ENCODE results near the gene OTOG. TPM values are rescaled to one million over a fixed set of nuclear protein-coding genes. Genes with fewer than 3 reads are reported as not detected.

OTOG gene
- total RNA-seq, 1 experiment from 2014 or later, result not detected

DNA sequence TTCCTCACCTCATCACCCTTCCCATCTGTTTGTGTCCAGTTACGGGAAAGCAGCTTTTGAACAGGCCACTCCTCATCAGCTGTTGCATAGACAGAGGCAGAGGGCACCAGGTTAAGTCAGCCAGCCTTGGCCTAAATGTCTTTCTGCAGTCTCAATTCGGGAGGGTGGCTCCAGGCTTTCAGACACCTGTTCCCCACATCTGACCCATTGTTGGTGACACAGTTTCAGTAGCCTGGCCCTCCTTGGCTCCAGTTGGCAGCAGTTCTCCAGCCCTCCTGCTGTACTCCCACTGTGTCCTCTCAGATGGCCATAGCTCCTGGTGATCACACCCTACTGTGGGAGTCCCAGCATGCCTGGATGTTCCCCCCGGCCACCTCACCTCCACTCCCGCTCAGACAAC, 101.5 kb downstream of the OTOG start:
- H2AFZ ChIP-seq, result no peak overlapping the region
- H4K20me1 ChIP-seq (ENCODE audit: insufficient read depth), result no peaks in the 10 kb centered on the region
- TF ChIP-seq EZH2 (IDR thresholded peaks at IDR 0.05; ENCODE audit: low read depth), result no peak
- TF ChIP-seq, protein P1, sequence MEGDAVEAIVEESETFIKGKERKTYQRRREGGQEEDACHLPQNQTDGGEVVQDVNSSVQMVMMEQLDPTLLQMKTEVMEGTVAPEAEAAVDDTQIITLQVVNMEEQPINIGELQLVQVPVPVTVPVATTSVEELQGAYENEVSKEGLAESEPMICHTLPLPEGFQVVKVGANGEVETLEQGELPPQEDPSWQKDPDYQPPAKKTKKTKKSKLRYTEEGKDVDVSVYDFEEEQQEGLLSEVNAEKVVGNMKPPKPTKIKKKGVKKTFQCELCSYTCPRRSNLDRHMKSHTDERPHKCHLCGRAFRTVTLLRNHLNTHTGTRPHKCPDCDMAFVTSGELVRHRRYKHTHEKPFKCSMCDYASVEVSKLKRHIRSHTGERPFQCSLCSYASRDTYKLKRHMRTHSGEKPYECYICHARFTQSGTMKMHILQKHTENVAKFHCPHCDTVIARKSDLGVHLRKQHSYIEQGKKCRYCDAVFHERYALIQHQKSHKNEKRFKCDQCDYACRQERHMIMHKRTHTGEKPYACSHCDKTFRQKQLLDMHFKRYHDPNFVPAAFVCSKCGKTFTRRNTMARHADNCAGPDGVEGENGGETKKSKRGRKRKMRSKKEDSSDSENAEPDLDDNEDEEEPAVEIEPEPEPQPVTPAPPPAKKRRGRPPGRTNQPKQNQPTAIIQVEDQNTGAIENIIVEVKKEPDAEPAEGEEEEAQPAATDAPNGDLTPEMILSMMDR (conservative IDR thresholded peaks at IDR 0.05), result no peak
- intact Hi-C loops (cut with micrococcal nuclease; ENCODE audit: unreplicated experiment), result no loop called here
- H3K4me2 ChIP-seq, result no peak overlapping the region
- H3K4me3 ChIP-seq, result no peak overlapping the region
- H3K27me3 ChIP-seq (ENCODE audit: insufficient read depth, low read depth), result peaks cover 76% of the 10 kb centered on the region
- no peaks in the 10 kb centered on the region for H3K36me3 ChIP-seq (ENCODE audit: low read depth)
- no peaks in the 10 kb centered on the region for H3F3A ChIP-seq (ENCODE audit: insufficient read depth, low read depth)
- CTCF ChIA-PET, result no interaction called here
- H3K4me1 ChIP-seq (replicated peaks; ENCODE audit: insufficient read depth), result no peaks in the 10 kb centered on the region
- no TSS peak for BruUV-seq (replicated peaks)
- DNase-seq, result no peak
- no peak overlapping the region for H3K27ac ChIP-seq
- no peaks in the 10 kb centered on the region for H3K9me3 ChIP-seq (ENCODE audit: insufficient read depth, low read depth)
- no peaks in the 10 kb centered on the region for H3K79me2 ChIP-seq (ENCODE audit: low read depth)
- H3K9me2 ChIP-seq (ENCODE audit: insufficient read depth), result no peaks in the 10 kb centered on the region
- POLR2A ChIA-PET (ENCODE audit: unreplicated experiment), result no interaction called here

DNA sequence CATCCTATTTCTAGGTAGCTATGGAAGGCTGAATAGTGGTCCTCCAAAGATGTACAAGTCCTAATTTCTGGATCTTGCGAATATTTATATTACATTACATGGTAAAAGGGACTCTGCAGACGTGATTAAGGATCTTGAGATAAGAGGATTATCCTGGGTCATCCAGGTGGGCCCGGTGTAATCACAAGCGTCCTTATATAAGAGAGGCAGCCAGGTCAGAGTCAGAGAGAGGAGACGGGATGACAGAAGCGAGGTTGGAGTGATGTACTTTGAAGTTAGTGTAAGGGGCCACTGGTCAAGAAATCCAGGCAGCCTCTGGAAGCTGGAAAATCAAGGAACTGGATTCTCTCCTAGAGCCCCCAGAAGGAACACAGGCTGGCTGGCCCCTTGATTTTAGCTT, 102.2 kb downstream of the OTOG start:
- Histone ChIP-seq H3K4me1 (replicated peaks; ENCODE audit: insufficient read depth) (no peaks in the 10 kb centered on the region), H3K9me2 (ENCODE audit: insufficient read depth) (no peaks in the 10 kb centered on the region), H3K27ac (no peak overlapping the region), H3F3A (ENCODE audit: insufficient read depth, low read depth) (no peaks in the 10 kb centered on the region), H3K4me2 (no peak overlapping the region), H4K20me1 (ENCODE audit: insufficient read depth) (no peaks in the 10 kb centered on the region), H3K9me3 (ENCODE audit: insufficient read depth, low read depth) (no peaks in the 10 kb centered on the region), H3K4me3 (no peak overlapping the region), H2AFZ (no peak overlapping the region), H3K36me3 (ENCODE audit: low read depth) (no peaks in the 10 kb centered on the region), H3K27me3 (ENCODE audit: insufficient read depth, low read depth) (peaks cover 69% of the 10 kb centered on the region), H3K79me2 (ENCODE audit: low read depth) (no peaks in the 10 kb centered on the region)
- no peak for TF ChIP-seq EZH2 (IDR thresholded peaks at IDR 0.05; ENCODE audit: low read depth)
- TF ChIP-seq, protein P1 (conservative IDR thresholded peaks at IDR 0.05), result no peak
- no TSS peak for BruUV-seq (replicated peaks)
- ChIA-PET POLR2A (ENCODE audit: unreplicated experiment) (no interaction called here), CTCF (no interaction called here)
- intact Hi-C loops (cut with micrococcal nuclease; ENCODE audit: unreplicated experiment), result no loop called here
- no peak for DNase-seq

DNA sequence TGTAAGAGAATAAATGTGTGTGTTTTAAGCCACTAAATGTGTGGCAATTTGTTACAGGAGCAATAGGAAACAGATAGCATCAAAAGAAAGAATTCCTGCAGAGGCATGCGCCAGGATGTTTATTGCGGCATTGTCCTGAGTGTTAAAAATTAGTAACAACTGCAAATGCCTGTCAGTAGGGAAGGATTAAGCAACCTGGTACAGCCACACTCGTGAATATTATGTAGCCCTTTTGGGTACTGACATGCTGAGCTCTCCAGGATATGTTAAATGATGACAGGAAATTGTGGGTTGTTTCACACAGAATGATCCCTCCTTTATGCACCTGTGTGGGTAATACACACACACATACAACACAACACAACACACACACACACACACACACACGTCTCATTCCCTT, 102.6 kb downstream of the OTOG start:
- Histone ChIP-seq H4K20me1 (ENCODE audit: insufficient read depth) (no peaks in the 10 kb centered on the region), H3K36me3 (ENCODE audit: low read depth) (no peaks in the 10 kb centered on the region), H3K79me2 (ENCODE audit: low read depth) (no peaks in the 10 kb centered on the region), H3K4me3 (no peak overlapping the region), H3K4me2 (no peak overlapping the region), H3K27me3 (ENCODE audit: insufficient read depth, low read depth) (peaks cover 65% of the 10 kb centered on the region), H3K9me2 (ENCODE audit: insufficient read depth) (no peaks in the 10 kb centered on the region), H3K27ac (no peak overlapping the region), H3F3A (ENCODE audit: insufficient read depth, low read depth) (no peaks in the 10 kb centered on the region), H3K4me1 (replicated peaks; ENCODE audit: insufficient read depth) (no peaks in the 10 kb centered on the region), H2AFZ (no peak overlapping the region), H3K9me3 (ENCODE audit: insufficient read depth, low read depth) (no peaks in the 10 kb centered on the region)
- no peak for DNase-seq
- BruUV-seq (replicated peaks), result no TSS peak
- POLR2A ChIA-PET (ENCODE audit: unreplicated experiment), result no interaction called here
- intact Hi-C loops (cut with micrococcal nuclease; ENCODE audit: unreplicated experiment), result no loop called here
- TF ChIP-seq, protein P1 (conservative IDR thresholded peaks at IDR 0.05), result no peak
- TF ChIP-seq EZH2 (IDR thresholded peaks at IDR 0.05; ENCODE audit: low read depth), result no peak
- CTCF ChIA-PET, result no interaction called here
